IMR-90 (cell line): ENCODE measurements around the gene STXBP6. TPM values are rescaled to one million over a fixed set of nuclear protein-coding genes. Genes with fewer than 3 reads are reported as not detected.

ENCODE experiments used
- ATAC-seq: fragments of 200-7000 bp; cut with Tn5 transposase; 2 replicates; pipeline ENCODE4 v1.9.1; 2020; ENCODE audit warnings: low read depth, mild to moderate bottlenecking, moderate library complexity
- BruUV-seq: library from RNA; stranded (reverse); fragments of 400-500 nt; replicated peaks from 2 replicates; lab custom pipeline; 2021; lab: Mats Ljungman, UMichigan
- CTCF ChIA-PET: fragments of 300-600 bp; formaldehyde crosslinking; extraction: SDS; loops from one replicate; lab custom pipeline; 2021; ENCODE audit warnings: antibody characterized with exemption; lab: Yijun Ruan, JAX
- POLR2A ChIA-PET: fragments of 300-600 bp; sonication (Branson Sonifier 250); formaldehyde crosslinking; loops from one replicate; lab custom pipeline; 2022; ENCODE audit warnings: antibody characterized with exemption; ENCODE audit not compliant: unreplicated experiment; lab: Charles Lee
- DNase-seq: peaks from one replicate; pipeline ENCODE4 v3.0.0; 2013
- H2AFZ ChIP-seq: replicated peaks from 2 replicates; pipeline ENCODE3; 2013; ENCODE audit warnings: low read length, mild to moderate bottlenecking; ENCODE audit not compliant: poor library complexity
- H2AK5ac ChIP-seq: 2 replicates; pipeline ENCODE4 v1.6.1; 2013; ENCODE audit warnings: low read depth, low read length, inconsistent platforms
- H2AK9ac ChIP-seq: replicated peaks from 2 replicates; pipeline ENCODE3; 2013; ENCODE audit warnings: mild to moderate bottlenecking, low read depth, low read length, moderate library complexity; ENCODE audit not compliant: poor library complexity
- H2BK120ac ChIP-seq: 2 replicates; pipeline ENCODE4 v1.6.1; 2013; ENCODE audit warnings: low read depth, low read length, inconsistent platforms
- H2BK15ac ChIP-seq: 3 replicates; pipeline ENCODE4 v1.6.1; 2013; ENCODE audit warnings: low read depth, low read length, inconsistent platforms
- H2BK20ac ChIP-seq: 2 replicates; pipeline ENCODE4 v1.6.1; 2013; ENCODE audit warnings: low read depth, mild to moderate bottlenecking, inconsistent platforms, low read length, moderate library complexity
- H2BK5ac ChIP-seq: 2 replicates; pipeline ENCODE4 v1.6.1; 2013; ENCODE audit warnings: mild to moderate bottlenecking, low read depth, low read length, inconsistent platforms; ENCODE audit not compliant: poor library complexity, severe bottlenecking
- H3K14ac ChIP-seq: replicated peaks from 2 replicates; pipeline ENCODE4 v1.6.1; 2013; ENCODE audit warnings: low read depth, low read length, inconsistent platforms
- H3K18ac ChIP-seq: 2 replicates; pipeline ENCODE4 v1.6.1; 2013; ENCODE audit warnings: low read depth, low read length, control low read depth
- H3K23ac ChIP-seq: 2 replicates; pipeline ENCODE4 v1.6.1; 2013; ENCODE audit warnings: low read depth, low read length, inconsistent platforms
- H3K27ac ChIP-seq: 2 replicates; pipeline ENCODE4 v1.5.1; 2013; ENCODE audit warnings: mild to moderate bottlenecking, control low read depth, low read length; ENCODE audit not compliant: insufficient read depth
- H3K27me3 ChIP-seq: 2 replicates; pipeline ENCODE4 v1.6.1; 2013; ENCODE audit warnings: low read length; ENCODE audit not compliant: control insufficient read depth, insufficient read depth
- H3K36me3 ChIP-seq: 2 replicates; pipeline ENCODE4 v1.6.1; 2013; ENCODE audit warnings: low read length, mixed read lengths; ENCODE audit not compliant: control insufficient read depth, insufficient read depth
- H3K4ac ChIP-seq: 2 replicates; pipeline ENCODE4 v1.6.1; 2013; ENCODE audit warnings: low read depth, low read length, inconsistent platforms
- H3K4me1 ChIP-seq: 2 replicates; pipeline ENCODE4 v1.6.1; 2013; ENCODE audit warnings: low read length, mixed read lengths; ENCODE audit not compliant: control insufficient read depth, insufficient read depth
- H3K4me2 ChIP-seq: 2 replicates; pipeline ENCODE4 v1.6.1; 2013; ENCODE audit warnings: low read depth, mild to moderate bottlenecking, control low read depth, low read length, moderate library complexity
- H3K4me3 ChIP-seq: 2 replicates; pipeline ENCODE4 v1.5.1; 2013; ENCODE audit warnings: low read depth, mild to moderate bottlenecking, control low read depth, low read length, moderate library complexity; ENCODE audit not compliant: insufficient read depth
- H3K56ac ChIP-seq: 2 replicates; pipeline ENCODE4 v1.6.1; 2013; ENCODE audit warnings: low read length, inconsistent platforms; ENCODE audit not compliant: insufficient read depth; ENCODE audit errors: extremely low read depth
- H3K79me1 ChIP-seq, 2 experiments: 2 replicates each; pipeline ENCODE4 v1.6.1; 2013; ENCODE audit warnings: low read length in 2 of 2, inconsistent platforms in 1 of 2, low read depth in 1 of 2
- H3K9ac ChIP-seq: 2 replicates; pipeline ENCODE4 v1.6.1; 2013; ENCODE audit warnings: low read depth, low read length, control low read depth
- H3K9me1 ChIP-seq: 2 replicates; pipeline ENCODE4 v1.6.1; 2013; ENCODE audit warnings: low read length, inconsistent platforms; ENCODE audit not compliant: insufficient read depth
- H3K9me3 ChIP-seq: 2 replicates; pipeline ENCODE4 v1.6.1; 2013; ENCODE audit warnings: low read length; ENCODE audit not compliant: control insufficient read depth, insufficient read depth
- H4K20me1 ChIP-seq: 2 replicates; pipeline ENCODE4 v1.6.1; 2013; ENCODE audit warnings: low read length, inconsistent platforms; ENCODE audit not compliant: insufficient read depth
- H4K5ac ChIP-seq: 2 replicates; pipeline ENCODE4 v1.6.1; 2013; ENCODE audit warnings: mild to moderate bottlenecking, low read depth, low read length, control low read depth
- H4K8ac ChIP-seq, 2 experiments: 2 replicates each; pipeline ENCODE4 v1.6.1; 2013; ENCODE audit warnings: low read depth in 2 of 2, low read length in 2 of 2, control low read depth in 1 of 2, inconsistent platforms in 1 of 2
- H4K91ac ChIP-seq: 2 replicates; pipeline ENCODE4 v1.6.1; 2013; ENCODE audit warnings: low read depth, low read length, inconsistent platforms; ENCODE audit not compliant: insufficient read depth
- BHLHE40 ChIP-seq: fragments of 150-350 bp; IDR thresholded peaks from 2 replicates; pipeline ENCODE4 v1.6.1; 2016; ENCODE audit warnings: mild to moderate bottlenecking, low read depth, low read length
- CEBPB ChIP-seq: IDR thresholded peaks from 2 replicates; pipeline ENCODE4 v1.6.1; 2012; ENCODE audit warnings: low read depth, low read length, improper control_type of control experiment
- CHD1 ChIP-seq: IDR thresholded peaks from 2 replicates; pipeline ENCODE4 v1.6.1; 2012; ENCODE audit warnings: low read depth, low read length, improper control_type of control experiment
- FOS ChIP-seq: fragments of 150-350 bp; IDR thresholded peaks from 2 replicates; pipeline ENCODE4 v1.6.1; 2016; ENCODE audit warnings: low read depth, low read length
- MAFK ChIP-seq: IDR thresholded peaks from 2 replicates; pipeline ENCODE4 v1.6.1; 2012; ENCODE audit warnings: low read depth, low read length, improper control_type of control experiment
- MAZ ChIP-seq: IDR thresholded peaks from 2 replicates; pipeline ENCODE4 v1.6.1; 2012; ENCODE audit warnings: low read depth, mild to moderate bottlenecking, low read length, improper control_type of control experiment, moderate library complexity, borderline replicate concordance
- MXI1 ChIP-seq: IDR thresholded peaks from 2 replicates; pipeline ENCODE4 v1.6.1; 2012; ENCODE audit warnings: low read depth, mild to moderate bottlenecking, low read length, moderate library complexity, borderline replicate concordance
- NFE2L2 ChIP-seq: fragments of 150-350 bp; IDR thresholded peaks from 2 replicates; pipeline ENCODE4 v1.6.1; 2016; ENCODE audit warnings: low read depth, mild to moderate bottlenecking, low read length
- POLR2A ChIP-seq: IDR thresholded peaks from 2 replicates; pipeline ENCODE4 v1.6.1; 2012; ENCODE audit warnings: mild to moderate bottlenecking, low read depth, low read length
- RAD21 ChIP-seq: IDR thresholded peaks from 2 replicates; pipeline ENCODE4 v1.6.1; 2012; ENCODE audit warnings: low read length, improper control_type of control experiment
- RCOR1 ChIP-seq: IDR thresholded peaks from 2 replicates; pipeline ENCODE4 v1.6.1; 2012; ENCODE audit warnings: mild to moderate bottlenecking, low read length, improper control_type of control experiment; ENCODE audit not compliant: insufficient replicate concordance
- RFX5 ChIP-seq: IDR thresholded peaks from 2 replicates; pipeline ENCODE4 v1.8.0; 2012; ENCODE audit warnings: low read depth, mild to moderate bottlenecking, low read length, moderate library complexity
- SMC3 ChIP-seq: fragments of 150-350 bp; IDR thresholded peaks from 2 replicates; pipeline ENCODE4 v1.6.1; 2016; ENCODE audit warnings: low read depth, mild to moderate bottlenecking, antibody characterized with exemption, low read length, moderate library complexity
- WGBS, 2 experiments: methylation state at CpG; one replicate each; pipeline versions ENCODE4 v1.1.5 to v1.1.7; 2013; ENCODE audit warnings: missing lambda C conversion rate in 2 of 2; ENCODE audit not compliant: insufficient read length in 1 of 2; ENCODE audit errors: extremely low coverage in 2 of 2; 5-methylcytosine and 5-hydroxymethylcytosine counted together
- dilution Hi-C: fragments of 300-500 bp; cut with HindIII; formaldehyde crosslinking; loops from one replicate; pipeline ENCODE4 v1.14.3; 2018; ENCODE audit warnings: low sequenced_read_pairs; ENCODE audit not compliant: unreplicated experiment
- in situ Hi-C: fragments of 300-500 bp; cut with MboI; formaldehyde crosslinking; loops from 3 replicates; pipeline ENCODE4 v1.14.3; 2019; ENCODE audit warnings: low sequenced_read_pairs, inconsistent platforms, mixed read lengths
- intact Hi-C: fragments of 100-400 bp; cut with micrococcal nuclease; formaldehyde crosslinking; loops from 2 replicates; pipeline ENCODE4 v1.10.0; 2022
- polyA plus RNA-seq, 3 experiments: library from polyadenylated mRNA; depleted of rRNA; stranded (reverse); fragments of >200 nt; gene quantifications; 2 replicates each; pipeline ENCODE4 v1.2.3, GENCODE V29; 2012; ENCODE audit warnings: low replicate concordance in 1 of 3
- total RNA-seq: library from RNA; depleted of rRNA; stranded (reverse); fragments of >200 nt; gene quantifications from 2 replicates; pipeline ENCODE4 v1.2.3, GENCODE V29; 2012
- TF ChIP-seq, protein P1 (sequence below): conservative IDR thresholded peaks from 2 replicates; pipeline ENCODE4 v1.5.1; 2012; ENCODE audit warnings: mild to moderate bottlenecking, low read depth, low read length, improper control_type of control experiment
- TF ChIP-seq, protein P2 (sequence below): fragments of 150-350 bp; IDR thresholded peaks from 2 replicates; pipeline ENCODE4 v1.6.1; 2016; ENCODE audit warnings: low read depth, mild to moderate bottlenecking, low read length, moderate library complexity, borderline replicate concordance
- TF ChIP-seq, protein P3 (sequence below): fragments of 150-350 bp; IDR thresholded peaks from 2 replicates; pipeline ENCODE4 v1.6.1; 2017; ENCODE audit warnings: mild to moderate bottlenecking, antibody characterized with exemption, low read length, low read depth

Gene STXBP6
- total and polyA plus RNA-seq, 2 of the 4 experiments (the other 2 are of a cell fraction) = 14.2 to 14.3 TPM

DNA sequence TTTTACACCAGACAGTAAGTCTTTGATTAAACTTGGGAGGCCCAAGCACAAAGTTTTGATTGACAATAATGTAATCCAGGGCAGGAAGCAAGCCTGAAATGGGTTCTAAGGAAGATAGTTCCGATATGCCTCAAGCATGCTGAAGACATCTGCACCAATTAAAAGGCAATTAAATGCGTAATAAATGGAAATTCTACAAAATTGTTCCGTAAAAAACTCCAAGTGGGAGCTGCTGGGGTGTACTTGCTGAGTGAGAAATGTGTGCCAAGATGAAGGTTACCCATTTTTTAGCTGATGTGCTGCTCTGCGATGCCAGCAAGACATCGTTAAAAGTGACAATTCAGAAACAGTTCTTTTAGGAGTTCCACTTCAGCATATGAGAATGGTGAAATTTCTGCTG is 269.7 kb downstream of the STXBP6 start:
- Histone ChIP-seq H3K4me2 (no peak overlapping the region), H3K56ac (no peak overlapping the region), H2BK15ac (no peak overlapping the region), H3K9ac (no peak overlapping the region), H3K4me1 (no peaks in the 10 kb centered on the region), H2AK5ac (no peak overlapping the region), H4K20me1 (no peaks in the 10 kb centered on the region), H3K18ac (no peak overlapping the region), H3K36me3 (no peaks in the 10 kb centered on the region), H3K9me3 (no peaks in the 10 kb centered on the region), H2BK20ac (no peak overlapping the region), H2BK120ac (no peak overlapping the region), H2AFZ (no peak overlapping the region), H2BK5ac (no peak overlapping the region), H3K9me1 (no peaks in the 10 kb centered on the region), H4K91ac (no peak overlapping the region), H2AK9ac (no peak overlapping the region), H3K4me3 (no peak overlapping the region), H3K23ac (no peak overlapping the region), H4K5ac (no peak overlapping the region), H3K27ac (no peak overlapping the region), H3K79me1 (no peaks in the 10 kb centered on the region), H3K14ac (no peak overlapping the region), H4K8ac (no peak overlapping the region), H3K4ac (no peak overlapping the region), H3K27me3 (no peaks in the 10 kb centered on the region)
- DNase-seq (no peak), ATAC-seq (no peak)
- POLR2A ChIA-PET = no interaction called here
- BruUV-seq = no TSS peak
- WGBS, 2 experiments = 17% methylated on average over 2 of the region's 5 CpGs; no CpG with 5 or more reads in 1 of the 2 experiments
- TF ChIP-seq CEBPB = no peak
- no peak for TF ChIP-seq RAD21
- no peak for TF ChIP-seq POLR2A
- TF ChIP-seq RCOR1 = no peak
- no peak for TF ChIP-seq BHLHE40
- TF ChIP-seq MAFK = no peak
- no peak for TF ChIP-seq MXI1
- TF ChIP-seq NFE2L2 = no peak
- no peak for TF ChIP-seq SMC3
- TF ChIP-seq, protein P1, sequence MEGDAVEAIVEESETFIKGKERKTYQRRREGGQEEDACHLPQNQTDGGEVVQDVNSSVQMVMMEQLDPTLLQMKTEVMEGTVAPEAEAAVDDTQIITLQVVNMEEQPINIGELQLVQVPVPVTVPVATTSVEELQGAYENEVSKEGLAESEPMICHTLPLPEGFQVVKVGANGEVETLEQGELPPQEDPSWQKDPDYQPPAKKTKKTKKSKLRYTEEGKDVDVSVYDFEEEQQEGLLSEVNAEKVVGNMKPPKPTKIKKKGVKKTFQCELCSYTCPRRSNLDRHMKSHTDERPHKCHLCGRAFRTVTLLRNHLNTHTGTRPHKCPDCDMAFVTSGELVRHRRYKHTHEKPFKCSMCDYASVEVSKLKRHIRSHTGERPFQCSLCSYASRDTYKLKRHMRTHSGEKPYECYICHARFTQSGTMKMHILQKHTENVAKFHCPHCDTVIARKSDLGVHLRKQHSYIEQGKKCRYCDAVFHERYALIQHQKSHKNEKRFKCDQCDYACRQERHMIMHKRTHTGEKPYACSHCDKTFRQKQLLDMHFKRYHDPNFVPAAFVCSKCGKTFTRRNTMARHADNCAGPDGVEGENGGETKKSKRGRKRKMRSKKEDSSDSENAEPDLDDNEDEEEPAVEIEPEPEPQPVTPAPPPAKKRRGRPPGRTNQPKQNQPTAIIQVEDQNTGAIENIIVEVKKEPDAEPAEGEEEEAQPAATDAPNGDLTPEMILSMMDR = no peak
- no peak for TF ChIP-seq MAZ
- TF ChIP-seq, protein P2, sequence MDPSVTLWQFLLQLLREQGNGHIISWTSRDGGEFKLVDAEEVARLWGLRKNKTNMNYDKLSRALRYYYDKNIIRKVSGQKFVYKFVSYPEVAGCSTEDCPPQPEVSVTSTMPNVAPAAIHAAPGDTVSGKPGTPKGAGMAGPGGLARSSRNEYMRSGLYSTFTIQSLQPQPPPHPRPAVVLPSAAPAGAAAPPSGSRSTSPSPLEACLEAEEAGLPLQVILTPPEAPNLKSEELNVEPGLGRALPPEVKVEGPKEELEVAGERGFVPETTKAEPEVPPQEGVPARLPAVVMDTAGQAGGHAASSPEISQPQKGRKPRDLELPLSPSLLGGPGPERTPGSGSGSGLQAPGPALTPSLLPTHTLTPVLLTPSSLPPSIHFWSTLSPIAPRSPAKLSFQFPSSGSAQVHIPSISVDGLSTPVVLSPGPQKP = no peak
- TF ChIP-seq CHD1 = no peak
- TF ChIP-seq, protein P3, sequence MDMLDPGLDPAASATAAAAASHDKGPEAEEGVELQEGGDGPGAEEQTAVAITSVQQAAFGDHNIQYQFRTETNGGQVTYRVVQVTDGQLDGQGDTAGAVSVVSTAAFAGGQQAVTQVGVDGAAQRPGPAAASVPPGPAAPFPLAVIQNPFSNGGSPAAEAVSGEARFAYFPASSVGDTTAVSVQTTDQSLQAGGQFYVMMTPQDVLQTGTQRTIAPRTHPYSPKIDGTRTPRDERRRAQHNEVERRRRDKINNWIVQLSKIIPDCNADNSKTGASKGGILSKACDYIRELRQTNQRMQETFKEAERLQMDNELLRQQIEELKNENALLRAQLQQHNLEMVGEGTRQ = no peak
- TF ChIP-seq FOS = no peak
- no peak for TF ChIP-seq RFX5
- intact Hi-C loops (no loop called here), in situ Hi-C loops (no loop called here), dilution Hi-C loops (no loop called here)
- CTCF ChIA-PET = no interaction called here
